ENCODE measurements around the gene ZNF518B. TPM values are rescaled to one million over a fixed set of nuclear protein-coding genes. Genes with fewer than 3 reads are reported as not detected.

Gene ZNF518B
- total RNA-seq, 1 experiment from 2014 or later, result 38.7 TPM

DNA sequence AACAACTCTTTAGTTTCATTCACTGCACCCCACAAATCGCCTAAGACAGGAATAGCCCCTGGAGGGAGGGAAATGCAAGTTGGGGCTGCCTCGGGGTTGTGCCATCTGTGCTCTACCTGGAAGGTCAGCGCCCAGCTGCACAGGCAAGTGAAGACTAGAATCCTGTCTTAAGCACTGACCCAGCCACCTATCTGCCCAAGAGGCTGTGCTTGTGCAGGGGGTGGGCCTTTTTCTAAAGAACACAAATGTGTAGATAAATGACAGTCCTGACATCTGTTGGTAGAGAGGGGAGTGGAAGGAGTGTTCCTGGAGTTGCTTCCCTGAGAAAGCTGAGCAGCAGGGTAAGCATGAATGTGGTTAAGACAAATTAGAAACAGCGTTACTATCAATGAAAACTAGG is 15.7 kb downstream of the ZNF518B start:
- ChIA-PET POLR2A (no interaction called here), RAD21 (ENCODE audit: low non-redundant PET in 1 of 2, low total read pairs in 2 of 2, uncharacterized antibody in 2 of 2, unreplicated experiment in 2 of 2) (no interaction called here), CTCF (interaction anchor here (1.6 kb wide), 1 partner anchor 276 kb away, joined by 3 read pairs; no protein-coding TSS in a partner anchor)
- H2AFZ ChIP-seq (ENCODE audit: low read depth, low read length, poor library complexity, severe bottlenecking), result no peak overlapping the region
- no peak overlapping the region for H3K4me3 ChIP-seq (replicated peaks in 1 of 2; ENCODE audit: low read depth in 1 of 2, low read length in 2 of 2)
- no peaks in the 10 kb centered on the region for H4K20me1 ChIP-seq (ENCODE audit: insufficient read depth)
- peaks cover 13 to 27% of the 10 kb centered on the region in 2 experiments; a peak in 2 of 4 replicates for H3K36me3 ChIP-seq (ENCODE audit: control insufficient read depth in 1 of 2, insufficient read depth in 2 of 2, low read length in 2 of 2)
- H3K4me1 ChIP-seq (ENCODE audit: control insufficient read depth in 1 of 2, insufficient read depth in 2 of 2, low read length in 2 of 2), result no peaks in the 10 kb centered on the region
- no peaks in the 10 kb centered on the region for H3K79me2 ChIP-seq (ENCODE audit: insufficient read depth, low read length)
- no peaks in the 10 kb centered on the region for H3K9me3 ChIP-seq (ENCODE audit: control insufficient read depth in 1 of 2, insufficient read depth in 1 of 2, low read depth in 1 of 2, low read length in 2 of 2)
- no peaks in the 10 kb centered on the region for H3K27me3 ChIP-seq (ENCODE audit: insufficient read depth, low read length)
- no peak overlapping the region for H3K4me2 ChIP-seq (ENCODE audit: low read length)
- H3K9ac ChIP-seq (ENCODE audit: low read length), result no peak overlapping the region
- TF ChIP-seq SP1 (IDR thresholded peaks at IDR 0.05; ENCODE audit: low read depth), result no peak
- TF ChIP-seq EZH2phosphoT487 (IDR thresholded peaks at IDR 0.05; ENCODE audit: borderline replicate concordance), result no peak
- TF ChIP-seq CEBPB (IDR thresholded peaks at IDR 0.05; ENCODE audit: low read depth), result no peak
- no peak for TF ChIP-seq CBX3 (IDR thresholded peaks at IDR 0.05; ENCODE audit: low read depth)
- no peak for TF ChIP-seq RAD21 (IDR thresholded peaks at IDR 0.05; ENCODE audit: low read depth)
- TF ChIP-seq EZH2 (IDR thresholded peaks at IDR 0.05), result no peak
- TF ChIP-seq POLR2AphosphoS5 (IDR thresholded peaks at IDR 0.05; ENCODE audit: low read depth, low read length), result no peak
- no peak for TF ChIP-seq SRF (IDR thresholded peaks at IDR 0.05; ENCODE audit: low read depth)
- TF ChIP-seq JUND (IDR thresholded peaks at IDR 0.05), result no peak
- TF ChIP-seq, protein P1, sequence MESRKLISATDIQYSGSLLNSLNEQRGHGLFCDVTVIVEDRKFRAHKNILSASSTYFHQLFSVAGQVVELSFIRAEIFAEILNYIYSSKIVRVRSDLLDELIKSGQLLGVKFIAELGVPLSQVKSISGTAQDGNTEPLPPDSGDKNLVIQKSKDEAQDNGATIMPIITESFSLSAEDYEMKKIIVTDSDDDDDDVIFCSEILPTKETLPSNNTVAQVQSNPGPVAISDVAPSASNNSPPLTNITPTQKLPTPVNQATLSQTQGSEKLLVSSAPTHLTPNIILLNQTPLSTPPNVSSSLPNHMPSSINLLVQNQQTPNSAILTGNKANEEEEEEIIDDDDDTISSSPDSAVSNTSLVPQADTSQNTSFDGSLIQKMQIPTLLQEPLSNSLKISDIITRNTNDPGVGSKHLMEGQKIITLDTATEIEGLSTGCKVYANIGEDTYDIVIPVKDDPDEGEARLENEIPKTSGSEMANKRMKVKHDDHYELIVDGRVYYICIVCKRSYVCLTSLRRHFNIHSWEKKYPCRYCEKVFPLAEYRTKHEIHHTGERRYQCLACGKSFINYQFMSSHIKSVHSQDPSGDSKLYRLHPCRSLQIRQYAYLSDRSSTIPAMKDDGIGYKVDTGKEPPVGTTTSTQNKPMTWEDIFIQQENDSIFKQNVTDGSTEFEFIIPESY (IDR thresholded peaks at IDR 0.05; ENCODE audit: extremely low read depth, insufficient replicate concordance, low read length), result no peak
- TF ChIP-seq TCF7L2 (IDR thresholded peaks at IDR 0.05; ENCODE audit: borderline replicate concordance, extremely low read depth, insufficient read depth, insufficient read length), result no peak
- no peak for TF ChIP-seq EGR1 (IDR thresholded peaks at IDR 0.05; ENCODE audit: low read depth)
- TF ChIP-seq ZNF274 (IDR thresholded peaks at IDR 0.05; ENCODE audit: low read depth, low read length), result no peak
- TF ChIP-seq ZFX (IDR thresholded peaks at IDR 0.05), result no peak
- TF ChIP-seq YY1 (IDR thresholded peaks at IDR 0.05; ENCODE audit: extremely low read depth, insufficient replicate concordance, low read depth, low read length), result no peak
- no peak for TF ChIP-seq FOSL1 (IDR thresholded peaks at IDR 0.05; ENCODE audit: low read depth)
- TF ChIP-seq, protein P2, sequence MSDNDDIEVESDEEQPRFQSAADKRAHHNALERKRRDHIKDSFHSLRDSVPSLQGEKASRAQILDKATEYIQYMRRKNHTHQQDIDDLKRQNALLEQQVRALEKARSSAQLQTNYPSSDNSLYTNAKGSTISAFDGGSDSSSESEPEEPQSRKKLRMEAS (IDR thresholded peaks at IDR 0.05), result no peak
- no peak for TF ChIP-seq POLR2A (IDR thresholded peaks at IDR 0.05; ENCODE audit: borderline replicate concordance, extremely low read depth, insufficient read depth, insufficient read length)
- no peak for TF ChIP-seq ELF1 (IDR thresholded peaks at IDR 0.05; ENCODE audit: borderline replicate concordance, low read depth)
- ATAC-seq (no peak), DNase-seq (ENCODE audit: low read depth, low spot score) (no peak)
- H3K27ac ChIP-seq (ENCODE audit: low read depth, low read length), result no peak overlapping the region
- BruUV-seq (replicated peaks), result no TSS peak
- H3K9me2 ChIP-seq (ENCODE audit: insufficient read depth), result no peaks in the 10 kb centered on the region
- intact Hi-C loops (cut with micrococcal nuclease), result no loop called here
